ENCODE results near the gene MPV17. TPM values are rescaled to one million over a fixed set of nuclear protein-coding genes. Genes with fewer than 3 reads are reported as not detected.

Gene MPV17
- total RNA-seq, 1 experiment from 2014 or later: 50.6 TPM

GRCh38 chr2:27282892-27283291 lies 40.0 kb downstream of the MPV17 start:
- no peak for TF ChIP-seq CTCF (IDR thresholded peaks at IDR 0.05; ENCODE audit: insufficient read depth in 1 of 2, low read depth in 1 of 2, low read length in 1 of 2, severe bottlenecking in 1 of 2, unreplicated experiment in 1 of 2)
- H3K9me3 ChIP-seq: no peaks in the 10 kb centered on the region
- Mint-ChIP-seq H3K36me3 (ENCODE audit: insufficient read depth, unreplicated experiment) (no peaks in the 10 kb centered on the region), H3K27me3 (ENCODE audit: insufficient read depth, unreplicated experiment) (no peaks in the 10 kb centered on the region), H3K9me3 (ENCODE audit: unreplicated experiment) (no peaks in the 10 kb centered on the region), H3K4me3 (ENCODE audit: unreplicated experiment) (no peak overlapping the region), H3K4me1 (ENCODE audit: low read depth, unreplicated experiment) (peaks cover 16% of the 10 kb centered on the region), H3K27ac (ENCODE audit: unreplicated experiment) (peak overlapping the region; percentile 5)
- ChIA-PET POLR2A (interaction anchor here (0.7 kb wide), 1 partner anchor 13 kb away, joined by 6 read pairs; no protein-coding TSS in a partner anchor), CTCF (interaction anchor here (0.6 to 2.0 kb wide), 5 partner anchors 10 to 850 kb away, joined by 3 to 14 read pairs (median 7); no protein-coding TSS in a partner anchor)
- no TSS peak for BruUV-seq (replicated peaks)
- H3K27me3 ChIP-seq (replicated peaks; ENCODE audit: control insufficient read depth, insufficient read depth, low read length): no peaks in the 10 kb centered on the region
- no peaks in the 10 kb centered on the region for H3K36me3 ChIP-seq (ENCODE audit: control insufficient read depth, insufficient read depth, low read length)
- DNase-seq: no peak
- H3K4me3 ChIP-seq (ENCODE audit: low read depth, low read length): no peak overlapping the region
- intact Hi-C loops (cut with micrococcal nuclease; ENCODE audit: unreplicated experiment): loop anchor here (10.0 kb wide), 1 partner anchor 188 kb away; no protein-coding TSS in a partner anchor
- H3K4me1 ChIP-seq: peaks cover 7% of the 10 kb centered on the region

- intact Hi-C loops (cut with micrococcal nuclease; ENCODE audit: unreplicated experiment): loop anchor here (10.0 kb wide), 1 partner anchor 187 kb away; no protein-coding TSS in a partner anchor
- no peaks in the 10 kb centered on the region for H3K9me3 Mint-ChIP-seq (ENCODE audit: unreplicated experiment)
- peaks cover 16% of the 10 kb centered on the region for H3K4me1 Mint-ChIP-seq (ENCODE audit: low read depth, unreplicated experiment)
- no TSS peak for BruUV-seq (replicated peaks)
- Histone ChIP-seq H3K36me3 (ENCODE audit: control insufficient read depth, insufficient read depth, low read length) (no peaks in the 10 kb centered on the region), H3K9me3 (no peaks in the 10 kb centered on the region), H3K4me3 (ENCODE audit: low read depth, low read length) (no peak within 1 kb of the TSS), H3K27me3 (replicated peaks; ENCODE audit: control insufficient read depth, insufficient read depth, low read length) (no peaks in the 10 kb centered on the region), H3K4me1 (peaks cover 7% of the 10 kb centered on the region)
- POLR2A ChIA-PET: no interaction called here
- H3K36me3 Mint-ChIP-seq (ENCODE audit: insufficient read depth, unreplicated experiment): no peaks in the 10 kb centered on the region
- H3K27me3 Mint-ChIP-seq (ENCODE audit: insufficient read depth, unreplicated experiment): no peaks in the 10 kb centered on the region
- TF ChIP-seq CTCF (IDR thresholded peaks at IDR 0.05; ENCODE audit: insufficient read depth in 1 of 2, low read depth in 1 of 2, low read length in 1 of 2, severe bottlenecking in 1 of 2, unreplicated experiment in 1 of 2): no peak
- DNase-seq: no peak
- H3K27ac Mint-ChIP-seq (ENCODE audit: unreplicated experiment): peak within 1 kb of the TSS; percentile 68
- CTCF ChIA-PET: interaction anchor here (1.6 to 2.0 kb wide), 3 partner anchors 9 to 21 kb away, joined by 7 to 14 read pairs (median 9); no protein-coding TSS in a partner anchor
- no peak within 1 kb of the TSS for H3K4me3 Mint-ChIP-seq (ENCODE audit: unreplicated experiment)
These were observed 40.9 kb downstream of the MPV17 start, which contains the start of gene TRIM54 for GRCh38 chr2:27281855-27282559. Gene TRIM54 (plus strand): TSS chr2:27282429. CDS start chr2:27282732, 303 bp downstream.

- Mint-ChIP-seq H3K4me3 (ENCODE audit: unreplicated experiment) (no peak overlapping the region), H3K9me3 (ENCODE audit: unreplicated experiment) (no peaks in the 10 kb centered on the region), H3K27ac (ENCODE audit: unreplicated experiment) (no peak overlapping the region), H3K36me3 (ENCODE audit: insufficient read depth, unreplicated experiment) (no peaks in the 10 kb centered on the region), H3K4me1 (ENCODE audit: low read depth, unreplicated experiment) (peaks cover 21% of the 10 kb centered on the region), H3K27me3 (ENCODE audit: insufficient read depth, unreplicated experiment) (no peaks in the 10 kb centered on the region)
- Histone ChIP-seq H3K36me3 (ENCODE audit: control insufficient read depth, insufficient read depth, low read length) (no peaks in the 10 kb centered on the region), H3K27me3 (replicated peaks; ENCODE audit: control insufficient read depth, insufficient read depth, low read length) (no peaks in the 10 kb centered on the region), H3K9me3 (no peaks in the 10 kb centered on the region), H3K4me3 (ENCODE audit: low read depth, low read length) (no peak overlapping the region), H3K4me1 (peaks cover 7% of the 10 kb centered on the region)
- ChIA-PET CTCF (interaction anchor here (1.6 kb wide), 2 partner anchors 9 to 22 kb away, joined by 7 to 9 read pairs; no protein-coding TSS in a partner anchor), POLR2A (no interaction called here)
- intact Hi-C loops (cut with micrococcal nuclease; ENCODE audit: unreplicated experiment): loop anchor here (10.0 kb wide), 1 partner anchor 187 kb away; no protein-coding TSS in a partner anchor
- BruUV-seq (replicated peaks): no TSS peak
- DNase-seq: no peak
- TF ChIP-seq CTCF (IDR thresholded peaks at IDR 0.05; ENCODE audit: insufficient read depth in 1 of 2, low read depth in 1 of 2, low read length in 1 of 2, severe bottlenecking in 1 of 2, unreplicated experiment in 1 of 2): no peak
These were observed 41.5 kb downstream of the MPV17 start for GRCh38 chr2:27281442-27281841.
